DMS 273 treated with DMSO at 0.1 percent for 48 hours (cell line): ENCODE results near the gene ZAR1.

Experiments used
- DNase-seq: peaks from one replicate; lab custom pipeline; 2025; lab: John Stamatoyannopoulos, UW

Gene ZAR1

DNA sequence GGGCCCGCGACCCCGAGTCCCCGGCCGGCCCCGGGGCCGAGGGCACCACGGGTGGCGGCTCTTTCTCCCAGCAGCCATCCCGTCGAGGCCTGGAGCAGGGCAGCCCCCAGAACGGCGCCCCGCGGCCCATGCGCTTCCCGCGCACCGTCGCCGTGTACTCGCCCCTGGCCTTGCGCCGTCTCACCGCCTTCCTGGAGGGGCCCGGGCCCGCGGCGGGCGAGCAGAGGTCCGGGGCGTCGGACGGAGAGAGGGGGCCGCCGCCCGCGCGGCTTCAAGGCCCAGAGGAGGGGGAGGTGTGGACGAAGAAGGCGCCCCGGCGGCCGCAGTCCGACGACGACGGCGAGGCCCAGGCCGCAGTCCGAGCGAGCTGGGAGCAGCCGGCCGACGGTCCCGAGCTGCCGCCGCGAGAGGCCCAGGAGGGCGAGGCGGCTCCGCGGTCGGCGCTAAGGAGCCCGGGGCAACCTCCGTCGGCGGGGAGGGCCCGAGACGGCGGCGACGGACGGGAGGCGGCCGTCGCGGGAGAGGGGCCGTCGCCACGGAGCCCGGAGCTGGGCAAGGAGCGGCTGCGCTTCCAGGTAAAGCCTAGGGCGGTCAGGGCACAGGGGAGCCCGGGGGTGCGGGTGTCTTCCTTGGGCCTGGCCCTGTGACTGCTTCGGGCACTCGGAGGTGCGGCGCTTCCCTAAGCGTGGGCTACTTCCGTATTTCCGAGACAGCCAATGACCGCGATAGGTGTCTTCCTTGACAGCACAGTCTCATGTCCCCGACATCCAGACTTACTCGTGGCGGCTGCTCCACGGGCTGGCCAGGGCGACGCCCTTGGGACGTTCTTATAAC, 845 bp downstream of the ZAR1 start:
- DNase-seq, result no peak

DNA sequence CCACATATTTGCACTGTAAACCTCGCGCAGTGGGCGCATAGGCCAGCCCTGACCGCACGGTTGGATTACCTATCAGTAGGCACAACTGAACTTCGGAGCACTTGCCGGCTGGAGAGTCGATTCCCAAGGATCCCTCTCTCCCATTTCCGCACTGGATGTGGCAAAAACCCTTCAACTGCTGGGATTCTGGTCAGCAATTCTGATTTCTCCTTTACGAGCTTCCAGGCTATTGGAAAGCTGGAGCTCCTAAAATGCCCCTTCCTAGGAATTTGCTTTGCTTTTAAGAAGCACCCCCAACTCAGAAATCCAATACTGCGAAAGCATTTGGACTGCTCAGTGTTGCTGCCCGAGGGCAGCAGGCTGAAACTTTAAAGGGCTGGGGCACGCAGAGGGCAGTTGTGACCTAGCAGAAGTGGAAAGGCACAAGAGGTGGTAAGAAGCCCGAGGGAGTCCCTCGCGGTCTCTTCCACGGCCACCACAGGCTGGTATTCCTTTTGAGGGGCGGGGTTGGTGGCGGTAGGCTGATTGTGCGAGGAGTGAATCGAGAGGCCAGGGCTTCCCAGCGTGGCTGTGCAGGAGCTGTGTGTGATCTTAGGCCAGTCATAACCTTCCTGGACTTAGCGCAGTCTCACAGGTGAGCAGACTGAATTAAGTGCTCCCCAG, 1.6 kb downstream of the ZAR1 start:
- DNase-seq, result no peak

DNA sequence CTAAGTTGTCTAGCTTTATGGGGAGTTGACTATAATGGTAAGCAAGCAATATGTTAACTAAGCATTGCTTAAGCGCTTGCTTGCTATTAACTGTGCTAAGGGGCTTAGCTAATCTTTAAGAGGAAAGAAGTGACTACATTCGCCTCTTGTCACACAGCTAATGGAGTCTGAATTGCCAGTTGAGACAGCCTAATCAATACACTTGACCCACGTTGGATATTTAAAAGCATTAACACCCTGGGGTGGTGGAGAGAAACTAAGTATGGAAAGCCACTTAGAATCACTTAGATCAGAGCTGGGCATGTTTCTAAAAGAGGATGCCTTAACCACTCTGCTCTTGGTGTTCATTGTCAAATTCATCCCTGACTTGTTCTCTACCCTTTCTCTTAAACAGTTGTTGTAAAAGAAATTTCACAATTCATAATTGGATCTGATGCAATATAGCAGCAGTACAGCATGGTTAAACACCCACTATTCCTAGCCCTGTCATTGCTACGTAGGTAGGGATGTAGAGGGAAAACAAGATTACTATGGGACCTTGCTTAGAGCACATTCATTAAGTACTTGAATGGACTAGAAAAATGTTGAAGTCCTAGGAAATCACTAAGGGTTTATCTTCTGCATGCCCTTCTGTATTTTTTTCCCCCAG, 3.5 kb downstream of the ZAR1 start:
- DNase-seq, result no peak

DNA sequence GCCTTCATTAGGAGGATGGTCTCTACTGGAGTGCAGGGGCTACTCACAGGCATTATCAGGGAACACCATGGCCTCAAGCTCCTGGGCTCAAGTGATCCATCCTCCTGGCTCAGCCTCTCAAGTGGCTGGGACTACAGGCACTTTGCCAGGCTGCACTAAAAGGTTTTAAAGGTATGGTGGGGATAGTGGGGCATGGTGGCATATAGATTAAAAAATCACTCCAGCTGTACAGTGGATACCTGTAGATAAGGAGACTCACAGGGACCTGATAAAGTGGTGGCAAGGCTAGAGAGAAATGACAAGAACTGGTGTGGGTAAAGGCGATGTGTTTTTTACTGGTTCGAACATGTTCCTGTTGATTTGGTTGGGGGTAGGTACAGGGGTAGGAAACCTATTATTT, 5.9 kb downstream of the ZAR1 start:
- DNase-seq, result no peak

DNA sequence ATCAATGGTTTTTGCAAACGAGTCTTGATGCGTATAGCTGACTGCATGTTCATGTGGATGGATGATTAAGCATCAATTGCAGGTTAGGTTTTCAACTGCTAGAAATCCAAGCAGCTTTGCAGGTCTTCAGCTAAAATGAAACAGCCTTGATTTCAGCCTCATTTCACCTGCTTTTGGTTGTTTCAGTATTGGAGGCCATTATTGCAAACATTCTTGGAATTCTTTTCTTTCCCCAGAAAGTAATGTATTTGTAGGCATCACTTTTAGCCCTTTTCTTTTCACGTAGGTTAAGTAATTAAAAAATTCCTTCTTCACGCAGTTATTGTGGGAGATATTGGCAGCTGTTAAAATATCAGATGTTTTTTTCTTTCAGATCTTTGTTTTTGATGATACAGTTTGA, 8.8 kb downstream of the ZAR1 start:
- DNase-seq, result no peak

DNA sequence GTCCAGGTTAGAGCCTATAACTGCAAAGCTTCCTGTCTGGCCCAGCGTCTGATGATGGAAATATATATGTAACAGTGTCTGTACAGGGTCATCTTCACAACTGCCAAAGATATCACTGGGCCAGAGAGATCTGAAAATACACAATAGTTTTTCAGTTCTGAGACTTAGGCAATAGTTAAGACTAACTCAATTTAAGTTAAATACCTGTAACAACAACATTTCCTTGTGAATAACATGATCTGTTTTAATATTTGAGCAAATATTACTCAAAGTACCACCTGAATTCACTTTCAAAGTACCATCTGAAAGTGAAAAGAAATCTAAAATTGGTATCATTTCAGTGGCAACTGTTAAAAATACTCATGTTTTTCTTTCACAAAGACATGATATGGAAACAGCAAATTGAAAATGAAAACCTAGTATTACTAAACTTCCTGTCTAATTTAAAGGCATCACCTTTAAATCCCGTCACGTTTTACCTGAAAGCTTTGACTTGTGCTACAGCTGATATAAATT, 9.6 kb downstream of the ZAR1 start:
- DNase-seq, result no peak

DNA sequence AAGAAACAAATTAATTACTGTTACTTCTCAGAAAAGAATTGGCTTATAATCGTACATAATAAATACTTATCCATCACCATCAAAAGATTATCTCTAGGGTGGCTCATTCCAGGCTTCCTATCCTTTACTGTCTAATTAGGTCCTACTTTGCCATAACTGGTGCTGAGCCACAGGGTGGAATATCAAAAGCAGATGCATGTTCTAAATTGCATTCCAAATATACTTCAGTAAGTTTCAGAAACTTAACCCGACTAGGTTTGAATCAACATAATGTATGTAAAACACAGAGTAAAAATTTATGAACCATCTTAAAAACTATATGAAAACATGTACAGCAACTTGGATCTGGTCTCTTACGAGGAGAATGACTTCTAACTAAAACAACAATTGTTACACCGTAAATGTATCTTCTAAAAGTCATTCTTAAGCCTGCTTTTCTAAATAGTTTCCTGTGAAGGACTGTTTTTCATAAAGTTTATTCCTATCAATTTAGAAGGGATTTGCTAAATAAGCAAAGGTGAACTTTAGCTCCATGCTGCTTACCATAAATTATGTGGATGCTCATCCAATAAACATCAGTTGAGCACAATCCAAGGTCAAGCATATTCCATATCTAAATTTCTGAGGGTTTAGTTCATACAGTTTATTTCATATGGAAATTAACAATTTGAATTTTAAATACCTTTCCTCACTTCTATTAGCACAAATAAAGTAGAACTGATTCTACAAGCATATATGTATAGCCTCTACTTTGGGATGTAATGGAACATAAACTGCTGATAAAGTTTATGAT, 13.4 kb downstream of the ZAR1 start:
- no peak for DNase-seq

DNA sequence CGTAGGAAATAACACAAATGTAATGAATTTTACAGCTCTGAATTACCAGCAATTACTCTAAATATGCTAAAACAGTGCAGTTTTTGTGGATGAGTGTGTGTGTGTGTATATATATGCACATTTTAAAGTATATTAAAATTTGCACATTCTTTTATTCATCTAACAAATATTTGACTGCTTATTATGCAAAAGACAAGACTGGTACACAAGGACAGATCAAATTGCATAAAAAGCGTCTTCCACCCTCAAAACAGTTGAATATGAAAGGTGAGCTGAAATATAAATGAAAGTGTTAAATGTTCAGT, 13.9 kb downstream of the ZAR1 start:
- no peak for DNase-seq

DNA sequence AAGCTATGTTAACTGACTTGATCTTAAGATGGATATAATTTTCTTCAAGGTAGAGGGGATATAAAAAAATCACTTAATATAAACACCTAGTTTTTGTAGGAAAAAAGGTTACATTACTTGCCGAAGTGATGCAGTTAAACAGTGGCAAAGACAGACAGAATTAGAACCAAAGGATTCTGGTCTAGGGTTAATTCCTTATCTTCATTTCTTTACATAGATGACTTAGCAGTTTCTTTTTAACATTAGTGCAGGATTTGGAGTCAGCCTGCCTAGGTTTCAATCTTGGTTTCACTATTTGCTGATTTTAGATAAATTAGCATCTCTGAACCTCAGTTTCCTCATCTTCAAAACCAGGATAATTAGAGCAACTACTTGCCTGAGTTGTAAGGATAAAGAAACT, 14.3 kb downstream of the ZAR1 start:
- DNase-seq, result no peak

DNA sequence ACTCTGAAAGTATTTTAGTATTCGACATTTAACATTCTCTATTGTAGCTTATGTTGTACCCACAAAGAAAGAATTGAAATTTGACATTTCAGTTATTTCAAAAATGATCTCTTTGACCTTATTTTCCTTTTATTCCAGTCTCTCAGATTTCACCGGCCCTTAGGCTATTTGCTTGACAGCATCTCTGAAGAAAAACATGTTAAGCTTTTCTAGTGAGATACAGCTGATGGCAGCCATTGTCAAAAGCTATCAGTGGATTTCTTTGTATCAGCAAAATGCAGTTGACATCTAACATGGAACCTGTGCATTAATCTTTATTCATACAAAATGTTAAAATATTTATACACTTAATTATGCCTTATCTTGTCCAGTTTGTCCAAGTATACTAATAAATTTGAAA, 16.7 kb downstream of the ZAR1 start:
- no peak for DNase-seq

DNA sequence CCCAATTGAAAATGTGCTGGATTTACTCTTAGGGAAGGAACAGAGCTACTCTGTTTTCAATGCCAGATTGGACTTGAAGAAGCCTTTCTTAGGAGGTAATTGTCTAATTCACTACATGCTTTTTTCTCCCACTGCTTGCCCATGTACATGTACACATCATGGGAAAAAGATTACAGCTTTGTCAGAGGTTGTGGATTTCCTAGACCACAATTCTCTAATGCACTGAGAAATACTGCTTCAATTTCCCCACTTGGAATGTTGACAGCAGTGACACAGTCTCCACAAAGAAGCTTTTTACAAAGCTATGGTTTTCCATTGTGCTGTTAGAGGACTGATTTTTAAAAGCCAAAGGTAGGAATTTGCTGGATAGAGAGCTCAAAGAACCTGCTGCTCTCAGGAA, 19.5 kb downstream of the ZAR1 start:
- DNase-seq, result no peak

DNA sequence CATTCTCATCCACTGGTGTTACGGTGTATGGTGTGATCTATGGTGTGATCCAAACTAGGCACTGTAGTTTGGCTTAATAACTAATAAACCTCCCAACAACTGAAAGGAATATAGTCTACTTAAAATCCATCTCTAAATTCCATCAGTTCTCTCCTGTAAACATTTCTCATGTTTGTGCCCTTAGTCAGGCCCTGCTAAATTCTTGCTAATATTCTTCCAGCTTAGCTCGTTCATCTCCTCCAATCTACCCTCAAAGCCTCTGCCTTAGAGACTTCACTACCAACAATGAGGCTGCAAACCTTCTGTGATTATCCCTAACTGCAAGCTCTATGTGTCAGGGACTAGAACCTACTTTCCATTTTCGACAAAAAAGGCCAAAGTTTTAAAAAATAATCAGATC, 28.1 kb downstream of the ZAR1 start:
- no peak for DNase-seq

DNA sequence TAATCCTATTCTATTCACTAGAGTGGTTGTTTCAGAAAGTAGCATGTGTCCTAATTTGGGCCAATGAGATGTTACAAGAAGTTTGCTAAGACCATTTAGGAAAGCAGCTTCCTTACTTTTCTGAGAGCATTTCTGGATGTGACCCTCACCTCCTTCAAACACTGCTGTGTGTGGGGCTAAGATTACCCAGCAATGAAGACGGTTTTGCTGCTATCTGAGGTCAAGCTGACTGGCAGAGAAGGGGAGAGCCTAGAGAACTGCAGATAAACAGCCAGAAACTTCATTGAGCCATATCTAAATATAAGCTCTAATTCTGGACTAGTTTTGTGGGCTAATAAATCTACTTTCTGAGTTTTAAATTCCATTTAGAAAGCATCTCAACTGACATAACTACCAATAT, 36.4 kb downstream of the ZAR1 start:
- no peak for DNase-seq

DNA sequence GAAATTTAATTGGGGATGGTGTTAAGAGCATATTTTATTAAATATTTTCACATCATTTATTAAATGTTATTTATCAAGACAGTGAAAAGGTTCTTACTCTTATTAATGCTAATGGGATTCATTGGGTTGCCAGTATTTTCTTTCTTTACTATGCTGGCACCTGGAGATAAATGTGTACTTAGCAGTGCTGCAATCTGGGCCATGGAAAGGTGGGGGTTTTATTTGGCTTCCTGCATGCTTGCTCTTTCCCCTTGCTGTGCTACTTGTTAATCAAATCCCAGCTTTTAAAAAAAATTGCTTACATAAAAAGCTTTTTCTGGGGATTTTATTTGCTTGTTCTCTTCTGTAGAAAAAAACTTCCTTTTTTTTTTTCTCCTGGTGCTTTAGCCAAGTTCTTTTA, 48.3 kb downstream of the ZAR1 start:
- DNase-seq, result peak; percentile 12

DNA sequence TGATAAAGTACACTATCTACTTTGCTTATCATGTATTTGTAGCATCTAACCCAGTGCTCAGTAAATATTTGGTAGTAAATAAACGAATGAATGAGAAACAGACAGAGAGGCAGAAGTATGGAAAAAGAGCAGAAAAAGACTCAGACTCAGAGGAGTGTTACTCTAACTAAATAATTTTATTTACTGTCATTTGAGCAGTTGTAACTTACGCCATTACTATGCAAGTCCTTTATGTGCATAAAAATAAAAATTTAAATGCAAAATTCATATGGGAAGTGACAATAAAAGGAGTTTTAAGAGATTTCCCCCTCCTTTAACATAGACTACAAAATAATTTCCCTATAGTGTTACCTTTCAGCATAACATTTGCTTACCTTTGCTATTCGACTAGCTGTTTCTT, 49.5 kb downstream of the ZAR1 start:
- DNase-seq, result no peak

DNA sequence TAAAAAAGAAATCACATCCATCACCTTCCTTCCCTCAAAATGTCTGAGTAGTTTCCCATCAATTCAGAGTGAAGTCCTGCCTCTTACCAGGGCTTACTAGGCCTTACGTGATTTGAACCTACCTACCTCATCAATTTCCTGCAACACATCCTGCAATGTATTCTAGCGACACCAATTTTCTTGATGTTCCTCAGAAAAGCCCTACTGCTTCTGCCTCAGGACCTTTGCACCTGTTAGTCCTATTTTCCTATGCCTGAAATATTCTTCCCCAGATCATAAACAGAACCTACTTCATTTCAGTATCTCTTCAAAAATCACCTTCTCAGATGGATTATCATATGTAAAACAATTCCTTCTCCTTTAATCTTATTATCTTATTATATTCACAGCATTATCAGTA, 52.8 kb downstream of the ZAR1 start:
- DNase-seq, result no peak

DNA sequence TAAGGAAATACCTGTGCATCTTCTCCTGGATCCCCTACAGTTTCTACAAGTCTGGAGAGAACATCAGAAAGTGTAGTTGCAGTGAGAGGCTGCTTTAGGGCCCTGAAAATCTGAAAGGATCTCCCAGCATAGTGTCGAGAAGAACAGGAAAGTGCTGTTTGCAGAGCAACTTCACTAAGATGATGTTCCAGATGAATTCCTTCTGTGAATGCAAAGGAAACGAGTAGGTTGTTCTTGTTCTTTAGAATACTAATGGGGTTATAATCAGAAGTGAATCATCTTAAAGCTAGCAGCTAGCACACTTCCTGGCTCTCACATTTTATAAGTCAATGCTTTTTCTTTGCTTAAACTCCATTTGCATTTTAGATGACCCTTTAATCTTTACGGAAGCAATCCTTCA, 53.7 kb downstream of the ZAR1 start:
- DNase-seq, result no peak
